SK-N-SH (cell line): ENCODE data around the gene SRA1. TPM values are rescaled to one million over a fixed set of nuclear protein-coding genes. Genes with fewer than 3 reads are reported as not detected.
A peak's percentile ranks its signal among the peaks of the same experiment; 100 is the strongest.

Source experiments
- CTCF ChIA-PET: fragments of 300-600, 350-600 bp; formaldehyde crosslinking; extraction: SDS; loops from one replicate; lab custom pipeline; 2021; lab: Yijun Ruan, JAX
- POLR2A ChIA-PET: fragments of 350-600 bp; sonication (Branson Sonifier 250); formaldehyde crosslinking; extraction: SDS; loops from one replicate; lab custom pipeline; 2020; ENCODE audit warnings: antibody characterized with exemption, inconsistent platforms; lab: Yijun Ruan, JAX
- DNase-seq: peaks from one replicate; pipeline ENCODE4 v3.0.0; 2012
- H2AFZ ChIP-seq: fragments of 200-600 bp; sonication (generic); 2 replicates; pipeline ENCODE4 v1.8.1; 2016; ENCODE audit warnings: antibody characterized with exemption, mild to moderate bottlenecking, low read depth
- H3F3A ChIP-seq: fragments of 200-600 bp; sonication (generic); replicated peaks from 2 replicates; pipeline ENCODE3; 2016; ENCODE audit warnings: antibody characterized with exemption, mild to moderate bottlenecking; ENCODE audit not compliant: insufficient read depth
- H3K27ac ChIP-seq, 2 experiments: fragments of 200-500 bp in 1 of 2; fragments of 200-600 bp in 1 of 2; sonication (Bioruptor generic) in 1 of 2; sonication (generic), shearing (Covaris generic) in 1 of 2; 2 replicates each; pipeline versions ENCODE4 v1.5.1 to v1.6.1; 2014 to 2016; ENCODE audit warnings: low read depth in 2 of 2, inconsistent platforms in 1 of 2, low read length in 1 of 2, mild to moderate bottlenecking in 1 of 2, mixed read lengths in 1 of 2
- H3K27me3 ChIP-seq: fragments of 200-600 bp; sonication (generic), shearing (Covaris generic); 2 replicates; pipeline ENCODE4 v1.6.1; 2016; ENCODE audit warnings: mixed run types; ENCODE audit not compliant: insufficient read depth
- H3K36me3 ChIP-seq, 2 experiments: fragments of 200-500 bp in 1 of 2; fragments of 200-600 bp in 1 of 2; sonication (Bioruptor generic) in 1 of 2; sonication (generic) in 1 of 2; replicated peaks in 1 of 2; 2 replicates each; pipeline versions ENCODE3 to v1.5.1; 2014 to 2016; ENCODE audit warnings: low read length in 1 of 2, mild to moderate bottlenecking in 1 of 2; ENCODE audit not compliant: insufficient read depth in 2 of 2, control insufficient read depth in 1 of 2
- H3K4me1 ChIP-seq, 2 experiments: fragments of 200-500 bp in 1 of 2; fragments of 200-600 bp in 1 of 2; sonication (Bioruptor generic) in 1 of 2; sonication (generic), shearing (Covaris generic) in 1 of 2; 2 replicates each; pipeline versions ENCODE4 v1.5.1 to v1.6.1; 2014 to 2016; ENCODE audit warnings: low read depth in 1 of 2, low read length in 1 of 2, mixed run types in 1 of 2; ENCODE audit not compliant: insufficient read depth in 2 of 2, control insufficient read depth in 1 of 2
- H3K4me2 ChIP-seq: fragments of 200-600 bp; sonication (generic), shearing (Covaris generic); 2 replicates; pipeline ENCODE4 v1.6.1; 2017; ENCODE audit warnings: mixed run types
- H3K4me3 ChIP-seq, 2 experiments: fragments of 200-500 bp in 1 of 2; fragments of 200-600 bp in 1 of 2; sonication (Bioruptor generic) in 1 of 2; sonication (generic), shearing (Covaris generic) in 1 of 2; 2 replicates each; pipeline versions ENCODE4 v1.5.1 to v1.8.1; 2014 to 2016; ENCODE audit warnings: low read depth in 2 of 2, inconsistent platforms in 1 of 2, low read length in 1 of 2, mild to moderate bottlenecking in 1 of 2, mixed read lengths in 1 of 2, moderate library complexity in 1 of 2
- H3K79me2 ChIP-seq: fragments of 200-600 bp; sonication (generic); 2 replicates; pipeline ENCODE4 v1.8.1; 2017; ENCODE audit warnings: mild to moderate bottlenecking; ENCODE audit not compliant: insufficient read depth
- H3K9ac ChIP-seq: fragments of 200-600 bp; sonication (generic); 2 replicates; pipeline ENCODE4 v1.6.1; 2017; ENCODE audit warnings: mixed run types
- H3K9me2 ChIP-seq: fragments of 200-600 bp; sonication (generic); 2 replicates; pipeline ENCODE4 v1.6.1; 2017; ENCODE audit warnings: mixed run types
- H3K9me3 ChIP-seq: fragments of 200-600 bp; sonication (generic); 2 replicates; pipeline ENCODE4 v1.6.1; 2017; ENCODE audit warnings: mixed run types, mild to moderate bottlenecking, moderate library complexity
- H4K20me1 ChIP-seq: fragments of 200-600 bp; sonication (generic); 2 replicates; pipeline ENCODE4 v1.6.1; 2017; ENCODE audit warnings: mild to moderate bottlenecking, mixed run types; ENCODE audit not compliant: insufficient read depth
- CHD2 ChIP-seq: fragments of 150-350 bp; IDR thresholded peaks from 2 replicates; pipeline ENCODE4 v1.6.1; 2018; ENCODE audit warnings: low read length; ENCODE audit not compliant: partially characterized antibody
- ELF1 ChIP-seq: IDR thresholded peaks from 2 replicates; pipeline ENCODE4 v1.4.0; 2012
- EP300 ChIP-seq, 2 experiments: IDR thresholded peaks; 2 replicates each; pipeline versions ENCODE4 v1.4.0 to v1.6.1; 2012; ENCODE audit warnings: borderline replicate concordance in 1 of 2, low read depth in 1 of 2, low read length in 1 of 2
- FOXJ3 ChIP-seq: sonication (generic); formaldehyde crosslinking; IDR thresholded peaks from 2 replicates; pipeline ENCODE4 v1.5.1; 2020; ENCODE audit warnings: mild to moderate bottlenecking, missing genetic modification reagents
- IRF3 ChIP-seq: fragments of 150-350 bp; IDR thresholded peaks from 2 replicates; pipeline ENCODE4 v1.6.1; 2016; ENCODE audit warnings: mild to moderate bottlenecking, low read depth, low read length
- MAX ChIP-seq: IDR thresholded peaks from 2 replicates; pipeline ENCODE4 v1.4.0; 2012; ENCODE audit warnings: low read depth
- MEF2A ChIP-seq: IDR thresholded peaks from 2 replicates; pipeline ENCODE4 v1.4.0; 2012; ENCODE audit warnings: low read depth, borderline replicate concordance
- MXI1 ChIP-seq: IDR thresholded peaks from 2 replicates; pipeline ENCODE4 v1.6.1; 2012; ENCODE audit warnings: mild to moderate bottlenecking, low read depth, low read length, improper control_type of control experiment
- SIN3A ChIP-seq: IDR thresholded peaks from 2 replicates; pipeline ENCODE4 v1.6.1; 2012; ENCODE audit warnings: low read depth, mild to moderate bottlenecking, low read length, moderate library complexity, borderline replicate concordance
- SMC3 ChIP-seq: IDR thresholded peaks from 2 replicates; pipeline ENCODE4 v1.6.1; 2012; ENCODE audit warnings: low read depth, low read length, improper control_type of control experiment
- USF2 ChIP-seq: fragments of 150-350 bp; IDR thresholded peaks from 2 replicates; pipeline ENCODE4 v1.6.1; 2017; ENCODE audit warnings: antibody characterized with exemption, low read length, low read depth, borderline replicate concordance
- WGBS: methylation state at CpG from one replicate; pipeline ENCODE4 v1.1.6; 2017; ENCODE audit warnings: low lambda C conversion rate; 5-methylcytosine and 5-hydroxymethylcytosine counted together
- polyA plus RNA-seq, 3 experiments: library from polyadenylated mRNA; depleted of rRNA; stranded (reverse); fragments of >200 nt; gene quantifications; 2 replicates each; pipeline ENCODE4 v1.2.3, GENCODE V29; 2012
- TF ChIP-seq, protein P1 (sequence below): IDR thresholded peaks from 2 replicates; pipeline ENCODE4; 2012
- TF ChIP-seq, protein P2 (sequence below): IDR thresholded peaks from 2 replicates; pipeline ENCODE4 v1.4.0; 2012; ENCODE audit warnings: low read depth, borderline replicate concordance
- TF ChIP-seq, protein P3 (sequence below): fragments of 200-600 bp; sonication (generic); IDR thresholded peaks from 2 replicates; pipeline ENCODE4 v1.6.1; 2017; ENCODE audit warnings: antibody characterized with exemption, mild to moderate bottlenecking, moderate library complexity

The SRA1 gene
- polyA plus RNA-seq, 1 of the 3 experiments (the other 2 are of a cell fraction): 35.9 TPM

DNA sequence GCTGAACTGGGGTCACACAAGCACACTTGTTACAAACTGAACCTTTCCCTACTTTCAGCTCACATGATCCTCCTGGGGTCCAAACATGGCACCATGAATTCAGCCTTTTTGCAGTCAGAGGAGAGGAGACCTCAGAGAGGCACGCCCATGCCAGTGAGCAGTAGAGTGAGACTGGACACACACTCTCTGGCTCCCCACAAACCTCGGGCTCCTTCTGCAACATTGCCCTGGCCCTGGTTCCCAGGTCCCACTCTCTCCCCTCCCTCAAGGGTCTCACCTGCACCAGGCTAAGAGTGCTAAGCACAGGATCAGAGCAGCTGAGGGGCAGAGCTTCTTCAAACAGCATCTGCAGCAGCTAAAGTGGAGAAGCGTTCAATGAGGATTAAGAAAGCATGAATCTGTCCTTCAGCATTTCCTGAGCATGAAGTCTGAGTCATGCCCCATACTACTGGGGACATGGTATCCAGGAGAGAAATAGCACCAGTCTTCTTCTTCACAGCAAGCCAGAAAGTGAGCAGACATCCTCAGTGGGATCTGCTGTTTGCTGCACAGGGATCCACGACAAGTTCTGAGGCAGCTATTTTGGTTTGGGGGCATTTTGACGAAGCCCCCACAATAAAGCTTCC is 34.6 kb upstream of the SRA1 start:
- 49% methylated on average over 5 of the region's 5 CpGs for WGBS
- H3K9me3 ChIP-seq: no peaks in the 10 kb centered on the region
- H3F3A ChIP-seq: no peaks in the 10 kb centered on the region
- no peaks in the 10 kb centered on the region for H3K79me2 ChIP-seq
- CTCF ChIA-PET: no interaction called here
- no peaks in the 10 kb centered on the region for H3K36me3 ChIP-seq
- no peak overlapping the region for H3K4me2 ChIP-seq
- H3K4me3 ChIP-seq: no peak overlapping the region
- TF ChIP-seq, protein P1, sequence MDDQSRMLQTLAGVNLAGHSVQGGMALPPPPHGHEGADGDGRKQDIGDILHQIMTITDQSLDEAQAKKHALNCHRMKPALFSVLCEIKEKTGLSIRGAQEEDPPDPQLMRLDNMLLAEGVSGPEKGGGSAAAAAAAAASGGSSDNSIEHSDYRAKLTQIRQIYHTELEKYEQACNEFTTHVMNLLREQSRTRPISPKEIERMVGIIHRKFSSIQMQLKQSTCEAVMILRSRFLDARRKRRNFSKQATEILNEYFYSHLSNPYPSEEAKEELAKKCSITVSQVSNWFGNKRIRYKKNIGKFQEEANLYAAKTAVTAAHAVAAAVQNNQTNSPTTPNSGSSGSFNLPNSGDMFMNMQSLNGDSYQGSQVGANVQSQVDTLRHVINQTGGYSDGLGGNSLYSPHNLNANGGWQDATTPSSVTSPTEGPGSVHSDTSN: 0 out of 2 replicates have a peak, but pooled peaks have one; percentile 7
- TF ChIP-seq USF2: no peak
- TF ChIP-seq, all 33 proteins: peak for 1
- no peak for DNase-seq
- Histone ChIP-seq H2AFZ (peak overlapping the region; percentile 10; the same call in 1 of the 2 replicates), H3K9me2 (no peaks in the 10 kb centered on the region), H4K20me1 (no peaks in the 10 kb centered on the region), H3K27me3 (no peaks in the 10 kb centered on the region), H3K4me1 (peaks cover 0 to 3% of the 10 kb centered on the region in 2 experiments; a peak in 1 of 4 replicates), H3K9ac (no peak overlapping the region), H3K27ac (no peak overlapping the region)
- POLR2A ChIA-PET: no interaction called here

- H3K4me2 ChIP-seq: no peak overlapping the region
- ChIA-PET CTCF (no interaction called here), POLR2A (no interaction called here)
- no peak overlapping the region for H3K9ac ChIP-seq
- no peaks in the 10 kb centered on the region for H3K4me1 ChIP-seq
- H3K9me3 ChIP-seq: no peaks in the 10 kb centered on the region
- no peaks in the 10 kb centered on the region for H3K27me3 ChIP-seq
- no peaks in the 10 kb centered on the region for H3K9me2 ChIP-seq
- no peak overlapping the region for H2AFZ ChIP-seq
- no peak overlapping the region for H3K4me3 ChIP-seq
- no peak overlapping the region for H3K27ac ChIP-seq
- DNase-seq: no peak
- H4K20me1 ChIP-seq: no peaks in the 10 kb centered on the region
- WGBS: 80% methylated on average over 1 of the region's 7 CpGs
- H3K79me2 ChIP-seq: no peaks in the 10 kb centered on the region
- no peaks in the 10 kb centered on the region for H3K36me3 ChIP-seq
- no peaks in the 10 kb centered on the region for H3F3A ChIP-seq
- no peak for TF ChIP-seq SIN3A
- TF ChIP-seq MXI1: no peak
- no peak for TF ChIP-seq USF2
- no peak for TF ChIP-seq EP300 (IDR thresholded peaks at IDR 0.05; ENCODE audit: borderline replicate concordance in 1 of 2, low read depth in 1 of 2, low read length in 1 of 2)
- no peak for TF ChIP-seq SMC3
- TF ChIP-seq FOXJ3 (CRISPR knock-in tag): no peak
- TF ChIP-seq MAX: no peak
- TF ChIP-seq, protein P2, sequence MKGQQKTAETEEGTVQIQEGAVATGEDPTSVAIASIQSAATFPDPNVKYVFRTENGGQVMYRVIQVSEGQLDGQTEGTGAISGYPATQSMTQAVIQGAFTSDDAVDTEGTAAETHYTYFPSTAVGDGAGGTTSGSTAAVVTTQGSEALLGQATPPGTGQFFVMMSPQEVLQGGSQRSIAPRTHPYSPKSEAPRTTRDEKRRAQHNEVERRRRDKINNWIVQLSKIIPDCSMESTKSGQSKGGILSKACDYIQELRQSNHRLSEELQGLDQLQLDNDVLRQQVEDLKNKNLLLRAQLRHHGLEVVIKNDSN: no peak
- TF ChIP-seq, protein P3, sequence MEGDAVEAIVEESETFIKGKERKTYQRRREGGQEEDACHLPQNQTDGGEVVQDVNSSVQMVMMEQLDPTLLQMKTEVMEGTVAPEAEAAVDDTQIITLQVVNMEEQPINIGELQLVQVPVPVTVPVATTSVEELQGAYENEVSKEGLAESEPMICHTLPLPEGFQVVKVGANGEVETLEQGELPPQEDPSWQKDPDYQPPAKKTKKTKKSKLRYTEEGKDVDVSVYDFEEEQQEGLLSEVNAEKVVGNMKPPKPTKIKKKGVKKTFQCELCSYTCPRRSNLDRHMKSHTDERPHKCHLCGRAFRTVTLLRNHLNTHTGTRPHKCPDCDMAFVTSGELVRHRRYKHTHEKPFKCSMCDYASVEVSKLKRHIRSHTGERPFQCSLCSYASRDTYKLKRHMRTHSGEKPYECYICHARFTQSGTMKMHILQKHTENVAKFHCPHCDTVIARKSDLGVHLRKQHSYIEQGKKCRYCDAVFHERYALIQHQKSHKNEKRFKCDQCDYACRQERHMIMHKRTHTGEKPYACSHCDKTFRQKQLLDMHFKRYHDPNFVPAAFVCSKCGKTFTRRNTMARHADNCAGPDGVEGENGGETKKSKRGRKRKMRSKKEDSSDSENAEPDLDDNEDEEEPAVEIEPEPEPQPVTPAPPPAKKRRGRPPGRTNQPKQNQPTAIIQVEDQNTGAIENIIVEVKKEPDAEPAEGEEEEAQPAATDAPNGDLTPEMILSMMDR: no peak
- TF ChIP-seq MEF2A: no peak
- TF ChIP-seq IRF3: no peak
- no peak for TF ChIP-seq ELF1
- no peak for TF ChIP-seq CHD2
These were observed 33.6 kb upstream of the SRA1 start for GRCh38 chr5:140590861-140591260.
